ENCODE measurements around the gene HTR2C. TPM values are rescaled to one million over a fixed set of nuclear protein-coding genes. Genes with fewer than 3 reads are reported as not detected.

The HTR2C gene
- total RNA-seq, 4 donors from 2014 or later = not detected

DNA sequence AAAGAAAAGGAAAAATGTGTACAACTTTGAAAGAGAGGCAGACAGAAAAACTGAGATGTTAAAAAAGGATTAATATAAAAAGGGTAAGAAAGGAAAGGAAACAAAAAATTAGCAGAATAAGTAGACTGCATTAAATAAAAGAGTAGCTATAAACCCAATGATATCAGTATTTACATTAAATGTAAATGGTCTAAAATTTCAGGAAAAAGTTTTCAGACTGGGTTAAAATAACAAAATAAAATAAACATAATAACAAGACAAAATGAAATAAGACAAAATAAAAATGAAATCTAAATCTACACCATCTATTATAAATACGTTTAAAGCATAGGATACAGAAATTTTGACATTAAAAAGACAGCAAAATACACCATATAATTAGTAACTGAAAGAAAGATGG, 199.0 kb downstream of the HTR2C start:
- no peak for TF ChIP-seq EP300 (IDR thresholded peaks at IDR 0.05)
- Histone ChIP-seq H3K4me1 (no peaks in the 10 kb centered on the region), H3K27me3 (no peaks in the 10 kb centered on the region), H3K27ac (no peak overlapping the region), H3K9me3 (peaks cover 0 to 7% (median 0%) of the 10 kb centered on the region in 3 donors), H3K36me3 (no peaks in the 10 kb centered on the region), H3K4me3 (no peak overlapping the region)
- WGBS, 2 donors (ENCODE audit: low coverage in 1 of 2) = 33% methylated on average over 1 of the region's 1 CpG
- no peak for ATAC-seq

- Histone ChIP-seq H3K4me3 (no peak overlapping the region), H3K4me1 (no peaks in the 10 kb centered on the region), H3K36me3 (no peaks in the 10 kb centered on the region), H3K27ac (no peak overlapping the region), H3K27me3 (no peaks in the 10 kb centered on the region), H3K9me3 (peaks cover 0 to 7% (median 0%) of the 10 kb centered on the region in 3 donors)
- no peak for TF ChIP-seq EP300 (IDR thresholded peaks at IDR 0.05)
- 52 to 70% methylated on average over 2 to 3 of the region's 3 CpGs for WGBS, 2 donors (ENCODE audit: low coverage in 1 of 2)
- no peak for ATAC-seq
Measured at GRCh38 chrX:114787061-114787460, 203.2 kb downstream of the HTR2C start.

- no peaks in the 10 kb centered on the region for H3K4me1 ChIP-seq
- H3K27ac ChIP-seq = no peak overlapping the region
- H3K27me3 ChIP-seq = no peaks in the 10 kb centered on the region
- H3K9me3 ChIP-seq = no peaks in the 10 kb centered on the region
- H3K4me3 ChIP-seq = no peak overlapping the region
- no peaks in the 10 kb centered on the region for H3K36me3 ChIP-seq
- TF ChIP-seq POLR2AphosphoS5 (IDR thresholded peaks at IDR 0.05) = no peak
- TF ChIP-seq POLR2A (IDR thresholded peaks at IDR 0.05) = no peak
- no peak for TF ChIP-seq EP300 (IDR thresholded peaks at IDR 0.05)
- TF ChIP-seq CTCF (IDR thresholded peaks at IDR 0.05) = no peak
- 40 to 63% methylated on average over 1 of the region's 1 CpG for WGBS, 2 donors (ENCODE audit: low coverage in 1 of 2)
- ATAC-seq = no peak
Measured at GRCh38 chrX:114797494-114797893, 213.6 kb downstream of the HTR2C start.

GRCh38 chrX:114798907-114799306, 215.0 kb downstream of the HTR2C start:
- H3K9me3 ChIP-seq = no peaks in the 10 kb centered on the region
- no peaks in the 10 kb centered on the region for H3K27me3 ChIP-seq
- H3K4me1 ChIP-seq = no peaks in the 10 kb centered on the region
- 85 to 100% methylated on average over 2 of the region's 2 CpGs for WGBS, 2 donors (ENCODE audit: low coverage in 1 of 2)
- H3K27ac ChIP-seq = no peak overlapping the region
- TF ChIP-seq POLR2AphosphoS5 (IDR thresholded peaks at IDR 0.05) (no peak), POLR2A (IDR thresholded peaks at IDR 0.05) (no peak), EP300 (IDR thresholded peaks at IDR 0.05) (no peak), CTCF (IDR thresholded peaks at IDR 0.05) (no peak)
- no peak for ATAC-seq
- H3K4me3 ChIP-seq = no peak overlapping the region
- H3K36me3 ChIP-seq = no peaks in the 10 kb centered on the region

- Histone ChIP-seq H3K4me1 (no peaks in the 10 kb centered on the region), H3K27ac (no peak overlapping the region), H3K27me3 (no peaks in the 10 kb centered on the region), H3K9me3 (no peaks in the 10 kb centered on the region), H3K4me3 (no peak overlapping the region), H3K36me3 (no peaks in the 10 kb centered on the region)
- no peak for ATAC-seq
- TF ChIP-seq POLR2A (IDR thresholded peaks at IDR 0.05) (no peak), EP300 (IDR thresholded peaks at IDR 0.05) (no peak), CTCF (IDR thresholded peaks at IDR 0.05) (no peak), POLR2AphosphoS5 (IDR thresholded peaks at IDR 0.05) (no peak)
- WGBS, 2 donors (ENCODE audit: low coverage in 1 of 2) = 67 to 83% methylated on average over 2 to 4 of the region's 4 CpGs
Measured at GRCh38 chrX:114800719-114801118, 216.8 kb downstream of the HTR2C start.

DNA sequence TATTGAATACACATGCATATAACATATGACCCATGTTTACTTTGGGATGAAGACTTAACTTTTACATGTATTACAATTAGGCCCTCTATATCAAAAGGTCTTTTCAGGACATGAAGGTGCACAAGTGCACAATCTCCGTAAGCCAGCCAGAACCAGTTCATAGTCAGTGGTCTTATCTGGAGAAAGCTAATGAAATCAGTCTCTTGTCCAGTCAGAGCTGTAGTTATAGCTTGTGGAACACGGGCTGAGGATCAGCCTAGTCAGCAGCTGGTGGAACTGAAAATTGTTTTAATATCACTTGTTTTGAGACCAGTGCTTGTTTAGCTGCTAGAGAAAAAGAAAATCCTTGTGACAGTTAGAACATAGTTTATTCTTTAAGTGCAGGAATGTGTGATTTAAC, 235.6 kb downstream of the HTR2C start:
- Histone ChIP-seq H3K4me3 (no peak overlapping the region), H3K36me3 (no peaks in the 10 kb centered on the region), H3K4me1 (no peaks in the 10 kb centered on the region), H3K9me3 (no peaks in the 10 kb centered on the region), H3K27ac (no peak overlapping the region), H3K27me3 (no peaks in the 10 kb centered on the region)
- no peak for ATAC-seq
- TF ChIP-seq POLR2AphosphoS5 (IDR thresholded peaks at IDR 0.05) = no peak
- no peak for TF ChIP-seq EP300 (IDR thresholded peaks at IDR 0.05)
- TF ChIP-seq CTCF (IDR thresholded peaks at IDR 0.05) = no peak
- TF ChIP-seq POLR2A (IDR thresholded peaks at IDR 0.05) = no peak
- 42 to 46% methylated on average over 2 of the region's 2 CpGs for WGBS, 2 donors (ENCODE audit: low coverage in 1 of 2)
